MCF 10A (cell line): ENCODE data around the gene INPP5B. TPM values are rescaled to one million over a fixed set of nuclear protein-coding genes. Genes with fewer than 3 reads are reported as not detected.

Experiments
- BruUV-seq: library from RNA; stranded (reverse); fragments of 400-500 nt; replicated peaks from 2 replicates; lab custom pipeline; 2021; lab: Mats Ljungman, UMichigan
- CTCF ChIA-PET: fragments of 300-600 bp; sonication (Branson Sonifier 250); formaldehyde crosslinking; extraction: SDS; loops from one replicate; lab custom pipeline; 2021; ENCODE audit warnings: antibody characterized with exemption, inconsistent platforms; lab: Yijun Ruan, JAX
- POLR2A ChIA-PET: fragments of 300-600, 350-650 bp; sonication (Branson Sonifier 250); formaldehyde crosslinking; extraction: SDS; loops from one replicate; lab custom pipeline; 2020; ENCODE audit warnings: antibody characterized with exemption, inconsistent platforms; lab: Yijun Ruan, JAX
- DNase-seq: peaks from one replicate; pipeline ENCODE4 v3.0.0-alpha.2; 2018; ENCODE audit not compliant: unreplicated experiment
- H3K27ac Mint-ChIP-seq: one replicate; pipeline ENCODE4 v1.8.0; 2022; ENCODE audit warnings: mild to moderate bottlenecking, low read depth, mixed read lengths; ENCODE audit not compliant: unreplicated experiment
- H3K27me3 Mint-ChIP-seq: one replicate; pipeline ENCODE4 v1.8.0; 2022; ENCODE audit warnings: mixed read lengths; ENCODE audit not compliant: insufficient read depth, unreplicated experiment
- H3K36me3 Mint-ChIP-seq: one replicate; pipeline ENCODE4 v1.8.0; 2022; ENCODE audit warnings: mild to moderate bottlenecking, moderate library complexity, mixed read lengths; ENCODE audit not compliant: insufficient read depth, unreplicated experiment
- H3K4me1 Mint-ChIP-seq: one replicate; pipeline ENCODE4 v1.8.0; 2022; ENCODE audit warnings: mixed read lengths; ENCODE audit not compliant: insufficient read depth, unreplicated experiment
- H3K4me3 Mint-ChIP-seq: one replicate; pipeline ENCODE4 v1.8.0; 2022; ENCODE audit warnings: mild to moderate bottlenecking, moderate library complexity, mixed read lengths; ENCODE audit not compliant: unreplicated experiment
- H3K9me3 Mint-ChIP-seq: one replicate; pipeline ENCODE4 v1.8.0; 2022; ENCODE audit warnings: mixed read lengths; ENCODE audit not compliant: unreplicated experiment
- CTCF ChIP-seq: fragments of 200-600 bp; IDR thresholded peaks from one replicate; pipeline ENCODE4 v1.8.0; 2022; ENCODE audit warnings: antibody characterized with exemption, mild to moderate bottlenecking; ENCODE audit not compliant: unreplicated experiment
- intact Hi-C: fragments of 100-400 bp; cut with micrococcal nuclease; formaldehyde crosslinking; loops from 2 replicates; pipeline ENCODE4 v1.14.1; 2022
- total RNA-seq: library from RNA; stranded (reverse); gene quantifications from 2 replicates; pipeline ENCODE4 v1.2.3, GENCODE V29; 2022

INPP5B gene
- total RNA-seq, 1 experiment from 2014 or later, result 4.7 TPM

- peaks cover 20% of the 10 kb centered on the region for H3K4me1 Mint-ChIP-seq
- no peak overlapping the region for H3K4me3 Mint-ChIP-seq
- H3K9me3 Mint-ChIP-seq, result no peaks in the 10 kb centered on the region
- no TSS peak for BruUV-seq
- ChIA-PET POLR2A (no interaction called here), CTCF (interaction anchor here (0.6 kb wide), 1 partner anchor 19 kb away, joined by 3 read pairs; no protein-coding TSS in a partner anchor)
- no peak for DNase-seq
- TF ChIP-seq CTCF, result no peak
- intact Hi-C loops, result no loop called here
- no peak overlapping the region for H3K27ac Mint-ChIP-seq
- no peaks in the 10 kb centered on the region for H3K27me3 Mint-ChIP-seq
- peaks cover 18% of the 10 kb centered on the region for H3K36me3 Mint-ChIP-seq
Observed at GRCh38 chr1:37868466-37868865, 78.4 kb downstream of the INPP5B start.

- DNase-seq, result no peak
- no peak for TF ChIP-seq CTCF
- H3K4me3 Mint-ChIP-seq, result no peak overlapping the region
- ChIA-PET POLR2A (interaction anchor here (1.1 kb wide), 1 partner anchor 9 kb away, joined by 3 read pairs; the partner anchor contains the start of gene MTF1), CTCF (interaction anchor here (0.5 to 0.6 kb wide), 2 partner anchors 108 to 598 kb away, joined by 3 read pairs; no protein-coding TSS in a partner anchor)
- peaks cover 13% of the 10 kb centered on the region for H3K36me3 Mint-ChIP-seq
- no peaks in the 10 kb centered on the region for H3K9me3 Mint-ChIP-seq
- BruUV-seq, result no TSS peak
- H3K27me3 Mint-ChIP-seq, result no peaks in the 10 kb centered on the region
- intact Hi-C loops, result no loop called here
- H3K27ac Mint-ChIP-seq, result no peak overlapping the region
- peaks cover 20% of the 10 kb centered on the region for H3K4me1 Mint-ChIP-seq
Observed at GRCh38 chr1:37867784-37868183, 79.1 kb downstream of the INPP5B start.

DNA sequence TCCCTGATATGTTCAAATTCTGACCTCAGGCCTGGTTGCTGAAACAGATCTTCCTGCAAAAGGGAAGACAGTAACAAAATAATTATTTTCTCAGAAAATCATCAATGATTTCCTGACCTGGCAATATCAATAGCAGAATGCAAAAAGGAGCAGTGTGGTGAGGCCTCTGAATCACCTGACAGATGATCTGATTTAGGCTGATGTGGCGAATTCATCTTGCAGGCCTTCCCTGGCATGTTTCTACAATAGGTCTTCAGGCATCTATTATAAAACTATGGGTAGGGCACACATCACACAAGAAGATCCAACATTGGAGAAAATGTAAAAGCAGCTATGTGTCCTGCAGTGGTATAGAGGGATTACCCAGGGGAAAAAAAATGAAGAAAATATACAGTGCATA, 80.4 kb downstream of the INPP5B start:
- Mint-ChIP-seq H3K4me1 (peaks cover 26% of the 10 kb centered on the region), H3K27me3 (no peaks in the 10 kb centered on the region), H3K4me3 (no peak overlapping the region), H3K27ac (peak overlapping the region; percentile 70), H3K9me3 (no peaks in the 10 kb centered on the region), H3K36me3 (peaks cover 5% of the 10 kb centered on the region)
- no peak for DNase-seq
- no TSS peak for BruUV-seq
- intact Hi-C loops, result no loop called here
- ChIA-PET CTCF (interaction anchor here (0.5 kb wide), 1 partner anchor 9 kb away, joined by 4 read pairs; no protein-coding TSS in a partner anchor), POLR2A (interaction anchor here (1.7 kb wide), 1 partner anchor 16 kb away, joined by 4 read pairs; no protein-coding TSS in a partner anchor)
- TF ChIP-seq CTCF, result no peak

DNA sequence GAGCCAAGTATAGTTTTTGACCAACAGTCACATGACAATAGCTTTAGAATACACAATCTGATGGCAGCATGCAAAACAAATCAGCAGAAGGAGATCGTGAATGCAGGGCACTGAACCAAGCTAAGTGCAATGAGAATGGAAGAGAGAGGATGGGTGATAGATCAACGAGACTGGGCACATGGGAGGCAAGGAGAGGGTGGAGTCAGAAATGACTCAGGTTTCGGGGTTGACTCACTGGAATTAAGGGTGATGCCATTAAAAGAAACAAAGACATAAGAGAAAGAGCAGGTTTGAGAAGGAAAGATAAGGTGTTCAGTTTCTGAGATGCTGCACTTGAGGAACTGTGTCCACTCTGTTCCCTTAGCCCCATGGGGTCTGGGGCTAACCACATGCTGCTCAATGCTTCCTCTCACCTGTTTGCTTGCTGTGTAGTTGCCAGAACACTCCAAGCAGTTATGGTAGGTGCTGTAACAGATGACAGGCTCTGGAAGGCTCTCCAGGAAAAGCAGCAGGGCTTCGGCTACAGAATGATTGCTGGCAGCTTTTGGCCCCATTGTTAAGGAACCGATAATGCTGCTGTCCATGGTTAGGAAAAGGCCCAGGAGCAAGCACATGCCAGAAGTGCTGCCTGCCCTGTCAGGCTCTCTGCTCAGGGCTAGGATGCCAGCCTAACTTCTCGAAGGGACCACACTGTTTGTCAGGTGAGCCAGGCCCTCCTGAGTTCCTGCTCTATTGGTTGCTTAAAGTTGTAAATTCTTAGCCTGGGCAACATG, 81.3 kb downstream of the INPP5B start:
- Mint-ChIP-seq H3K27me3 (no peaks in the 10 kb centered on the region), H3K4me1 (peaks cover 26% of the 10 kb centered on the region), H3K27ac (peak overlapping the region; percentile 70), H3K9me3 (no peaks in the 10 kb centered on the region), H3K36me3 (no peaks in the 10 kb centered on the region), H3K4me3 (no peak overlapping the region)
- ChIA-PET CTCF (interaction anchor here (0.6 to 1.4 kb wide), 3 partner anchors 10 to 56 kb away, joined by 3 to 6 read pairs (median 3); no protein-coding TSS in a partner anchor), POLR2A (interaction anchor here (0.6 to 1.7 kb wide), 8 partner anchors 14 to 1589 kb away, joined by 3 to 13 read pairs (median 4); partner anchors contain the start of genes C1orf122, SF3A3 and YRDC)
- intact Hi-C loops, result no loop called here
- BruUV-seq, result TSS peak; percentile 93
- TF ChIP-seq CTCF, result no peak
- DNase-seq, result peak; percentile 87
